Measurements from ENCODE around the gene PDIA5. TPM values are rescaled to one million over a fixed set of nuclear protein-coding genes. Genes with fewer than 3 reads are reported as not detected.

PDIA5 gene
- total RNA-seq, result 1 to 10 TPM; 7.1 to 7.2 TPM

GRCh38 chr3:123066896-123067688 lies at the start of gene PDIA5:
PDIA5 (plus strand) TSS chr3:123067025; CDS start chr3:123067165, 140 bp downstream.
- peak; percentile 66 for ATAC-seq (ENCODE audit: low read depth)
- peak; percentile 73 for DNase-seq
- Mint-ChIP-seq H3K27me3 (peaks cover 8% of the 10 kb centered on the region), H3K4me1 (peaks cover 38% of the 10 kb centered on the region), H3K27ac (peak within 1 kb of the TSS; percentile 54), H3K4me3 (peak within 1 kb of the TSS; percentile 81), H3K36me3 (peaks cover 3% of the 10 kb centered on the region), H3K9me3 (no peaks in the 10 kb centered on the region)
- POLR2A ChIA-PET, result interaction anchor here (0.9 kb wide), 2 partner anchors 19 to 135 kb away, joined by 3 to 8 read pairs; partner anchors contain the start of gene SEC22A

DNA sequence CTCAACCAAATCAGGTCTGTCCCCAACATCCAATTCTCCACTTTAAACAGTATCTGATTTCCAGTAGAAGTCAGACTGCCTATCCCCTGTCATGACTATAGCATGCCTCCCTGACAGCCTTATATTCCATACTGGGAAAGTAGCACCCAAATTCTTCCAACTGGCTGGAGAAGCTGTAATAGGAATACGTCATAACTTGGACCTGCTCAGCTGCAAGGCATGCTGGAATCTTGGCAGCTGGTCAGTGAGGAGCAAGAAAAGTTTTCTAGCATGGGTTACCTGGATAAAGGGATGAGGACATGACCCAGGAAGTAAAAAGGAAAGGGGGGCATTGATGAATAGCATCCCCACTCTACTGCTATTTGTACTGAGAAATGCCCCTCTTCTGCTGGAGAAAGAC lies 48.1 kb upstream of the PDIA5 start:
- no peak for ATAC-seq (ENCODE audit: low read depth)
- Mint-ChIP-seq H3K27me3 (peaks cover 71% of the 10 kb centered on the region), H3K9me3 (no peaks in the 10 kb centered on the region), H3K4me1 (no peaks in the 10 kb centered on the region), H3K27ac (no peak overlapping the region), H3K36me3 (no peaks in the 10 kb centered on the region), H3K4me3 (no peak overlapping the region)
- POLR2A ChIA-PET, result no interaction called here
- DNase-seq, result no peak

DNA sequence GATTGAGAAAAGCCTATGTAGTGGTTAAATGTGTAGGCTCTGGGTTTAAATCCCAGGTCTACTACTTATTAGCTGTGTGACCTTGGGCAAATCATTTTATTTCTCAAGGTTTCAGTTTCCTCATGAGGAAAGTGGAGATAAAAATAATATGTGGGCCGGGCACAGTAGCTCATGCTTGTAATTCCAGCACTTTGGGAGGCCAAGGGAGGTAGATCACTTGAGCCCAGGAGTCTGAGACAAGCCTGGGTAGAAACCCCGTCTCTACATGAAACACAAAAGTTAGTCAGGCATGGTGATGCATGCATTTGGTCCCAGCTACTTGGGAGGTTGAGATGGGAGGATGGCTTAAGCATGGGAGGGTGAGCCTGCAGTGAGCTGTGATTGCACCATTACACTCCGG lies 47.7 kb upstream of the PDIA5 start:
- Mint-ChIP-seq H3K27me3 (peaks cover 71% of the 10 kb centered on the region), H3K36me3 (no peaks in the 10 kb centered on the region), H3K27ac (no peak overlapping the region), H3K9me3 (no peaks in the 10 kb centered on the region), H3K4me1 (no peaks in the 10 kb centered on the region), H3K4me3 (no peak overlapping the region)
- DNase-seq, result no peak
- POLR2A ChIA-PET, result no interaction called here
- ATAC-seq (ENCODE audit: low read depth), result no peak

DNA sequence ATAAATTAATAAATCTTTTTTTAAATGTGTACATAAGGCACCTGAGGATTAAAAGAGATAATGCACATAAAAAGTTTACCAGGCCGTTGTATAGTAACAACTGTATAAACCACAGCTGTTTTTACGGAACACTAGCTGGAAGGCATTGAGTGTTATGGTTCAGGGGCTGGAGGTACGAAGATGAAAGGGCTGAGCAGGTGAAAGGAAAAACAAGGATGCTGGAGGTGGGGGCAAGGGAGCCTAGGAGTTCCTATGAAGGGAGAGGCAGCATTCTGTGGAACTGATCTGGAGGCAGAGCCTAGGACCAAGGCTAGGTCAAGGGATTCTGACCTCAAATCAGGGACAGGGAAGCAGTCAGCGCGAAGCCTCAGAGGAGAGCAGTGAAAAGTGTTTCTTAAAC lies 47.2 kb upstream of the PDIA5 start:
- H3K27me3 Mint-ChIP-seq, result peaks cover 72% of the 10 kb centered on the region
- no peak overlapping the region for H3K4me3 Mint-ChIP-seq
- no peak for DNase-seq
- ATAC-seq (ENCODE audit: low read depth), result no peak
- no peaks in the 10 kb centered on the region for H3K9me3 Mint-ChIP-seq
- POLR2A ChIA-PET, result no interaction called here
- H3K27ac Mint-ChIP-seq, result no peak overlapping the region
- H3K36me3 Mint-ChIP-seq, result no peaks in the 10 kb centered on the region
- H3K4me1 Mint-ChIP-seq, result no peaks in the 10 kb centered on the region

GRCh38 chr3:123020709-123021108 lies 46.1 kb upstream of the PDIA5 start:
- H3K36me3 Mint-ChIP-seq, result peaks cover under 1% of the 10 kb centered on the region
- H3K4me3 Mint-ChIP-seq, result no peak overlapping the region
- H3K9me3 Mint-ChIP-seq, result no peaks in the 10 kb centered on the region
- peaks cover under 1% of the 10 kb centered on the region for H3K4me1 Mint-ChIP-seq
- DNase-seq (no peak), ATAC-seq (ENCODE audit: low read depth) (no peak)
- no peak overlapping the region for H3K27ac Mint-ChIP-seq
- peaks cover 76% of the 10 kb centered on the region for H3K27me3 Mint-ChIP-seq
- POLR2A ChIA-PET, result no interaction called here

DNA sequence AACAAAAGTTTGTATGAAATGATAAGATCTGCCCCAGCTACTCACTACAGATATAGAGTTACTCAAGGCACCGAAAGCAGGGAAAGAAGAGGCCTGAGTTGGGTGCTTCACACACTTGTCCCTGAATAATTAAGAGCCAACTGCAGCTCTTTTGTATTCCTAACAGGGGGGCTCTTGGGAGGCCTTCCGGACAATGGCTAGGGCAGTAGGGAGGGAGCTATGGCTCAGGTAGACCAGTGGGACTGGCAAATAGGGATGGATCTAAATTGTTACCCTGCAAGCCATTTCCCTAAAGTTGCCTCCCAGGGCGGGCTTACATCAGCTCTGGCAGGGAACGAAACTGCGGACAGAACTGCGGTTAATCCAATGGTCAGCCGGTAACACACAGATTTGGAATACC lies 45.4 kb upstream of the PDIA5 start:
- no peak overlapping the region for H3K27ac Mint-ChIP-seq
- DNase-seq, result no peak
- no peak overlapping the region for H3K4me3 Mint-ChIP-seq
- H3K4me1 Mint-ChIP-seq, result peaks cover 3% of the 10 kb centered on the region
- POLR2A ChIA-PET, result no interaction called here
- peaks cover 80% of the 10 kb centered on the region for H3K27me3 Mint-ChIP-seq
- no peaks in the 10 kb centered on the region for H3K9me3 Mint-ChIP-seq
- ATAC-seq (ENCODE audit: low read depth), result no peak
- H3K36me3 Mint-ChIP-seq, result peaks cover 3% of the 10 kb centered on the region

- POLR2A ChIA-PET, result no interaction called here
- peaks cover 6% of the 10 kb centered on the region for H3K4me1 Mint-ChIP-seq
- peaks cover 84% of the 10 kb centered on the region for H3K27me3 Mint-ChIP-seq
- H3K4me3 Mint-ChIP-seq, result no peak overlapping the region
- H3K9me3 Mint-ChIP-seq, result no peaks in the 10 kb centered on the region
- ATAC-seq (ENCODE audit: low read depth), result no peak
- no peak overlapping the region for H3K27ac Mint-ChIP-seq
- H3K36me3 Mint-ChIP-seq, result peaks cover 3% of the 10 kb centered on the region
- no peak for DNase-seq
These were observed 44.8 kb upstream of the PDIA5 start for GRCh38 chr3:123021996-123022510.

DNA sequence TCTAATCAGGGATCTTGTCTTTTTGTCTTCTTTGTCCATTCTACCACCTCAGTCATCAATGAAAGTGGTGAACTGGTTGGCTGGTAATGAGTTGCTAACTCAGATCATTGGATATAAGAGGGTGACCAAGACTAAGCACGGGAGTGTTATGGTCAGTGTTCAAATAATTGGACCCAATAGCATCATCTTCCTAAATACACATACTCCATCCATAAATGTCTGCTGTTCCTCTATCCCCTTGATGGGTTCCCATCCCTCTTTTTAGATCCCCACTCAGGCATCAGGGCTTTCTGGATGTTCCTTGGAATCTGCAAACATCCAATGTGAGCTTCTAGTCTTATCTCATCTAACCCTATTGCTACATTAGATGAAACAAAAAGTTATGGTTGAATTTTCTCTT lies 42.8 kb upstream of the PDIA5 start:
- H3K4me3 Mint-ChIP-seq, result no peak overlapping the region
- POLR2A ChIA-PET, result no interaction called here
- no peaks in the 10 kb centered on the region for H3K9me3 Mint-ChIP-seq
- no peak overlapping the region for H3K27ac Mint-ChIP-seq
- H3K36me3 Mint-ChIP-seq, result peaks cover 3% of the 10 kb centered on the region
- DNase-seq (no peak), ATAC-seq (ENCODE audit: low read depth) (no peak)
- peaks cover 11% of the 10 kb centered on the region for H3K4me1 Mint-ChIP-seq
- peaks cover 87% of the 10 kb centered on the region for H3K27me3 Mint-ChIP-seq

DNA sequence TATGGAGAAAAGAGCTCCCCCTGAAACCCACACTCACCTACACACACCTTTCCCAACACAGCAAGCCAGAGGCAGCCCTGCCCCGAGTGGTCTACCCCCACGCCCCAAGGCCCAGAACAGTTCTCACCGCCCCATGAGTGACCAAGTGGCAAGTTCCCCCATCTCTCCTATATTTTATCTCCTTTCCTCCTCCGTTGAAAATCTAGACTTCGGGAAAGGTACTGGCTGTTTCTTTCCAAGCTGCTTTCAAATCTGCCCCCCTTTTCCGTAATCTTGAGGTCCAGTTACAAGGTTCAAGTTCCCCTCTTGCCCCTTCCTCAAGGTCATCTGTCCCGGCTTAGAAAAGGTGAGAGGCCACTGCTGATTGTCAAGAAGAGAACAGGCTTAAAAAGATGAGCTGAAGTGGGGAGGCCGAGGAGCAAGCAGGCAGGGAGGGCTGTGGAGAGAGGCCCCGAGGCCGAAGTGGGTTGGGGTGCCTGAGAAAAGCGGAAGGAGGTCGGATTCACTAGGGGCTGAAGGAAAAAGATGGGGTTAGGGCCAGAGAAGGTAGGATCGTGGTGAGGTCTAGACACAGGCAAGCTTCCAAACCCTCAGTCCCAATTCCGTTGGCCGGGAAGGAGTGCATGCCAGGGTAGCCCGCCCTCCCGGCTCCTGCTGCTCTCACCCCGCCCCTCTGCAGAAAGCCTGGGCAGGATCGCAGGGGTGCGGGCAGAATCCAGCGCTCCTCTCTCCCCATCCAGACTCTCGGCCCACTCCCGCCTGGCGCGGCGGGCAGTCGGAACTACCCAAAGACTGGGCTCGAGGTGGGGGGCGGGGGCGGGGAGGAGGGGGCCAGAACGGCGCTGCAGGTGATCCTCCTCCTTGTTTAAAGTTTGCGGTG lies 40.9 kb upstream of the PDIA5 start:
- ATAC-seq (ENCODE audit: low read depth), result no peak

GRCh38 chr3:123026565-123027291 lies 40.1 kb upstream of the PDIA5 start:
- POLR2A ChIA-PET, result interaction anchor here (0.8 kb wide), 1 partner anchor 43 kb away, joined by 3 read pairs; no protein-coding TSS in a partner anchor
- peaks cover 3% of the 10 kb centered on the region for H3K36me3 Mint-ChIP-seq
- ATAC-seq (ENCODE audit: low read depth), result peak; percentile 12
- peaks cover 76% of the 10 kb centered on the region for H3K27me3 Mint-ChIP-seq
- H3K9me3 Mint-ChIP-seq, result no peaks in the 10 kb centered on the region
- H3K4me3 Mint-ChIP-seq, result peak overlapping the region; percentile 67
- peaks cover 11% of the 10 kb centered on the region for H3K4me1 Mint-ChIP-seq
- no peak overlapping the region for H3K27ac Mint-ChIP-seq
- DNase-seq, result peak; percentile 54

More for the DNA sequence above, 40.9 kb upstream of the PDIA5 start:
- Mint-ChIP-seq H3K27me3 (peaks cover 84% of the 10 kb centered on the region), H3K4me1 (peaks cover 11% of the 10 kb centered on the region), H3K9me3 (no peaks in the 10 kb centered on the region), H3K4me3 (peak overlapping the region; percentile 66), H3K36me3 (peaks cover 3% of the 10 kb centered on the region), H3K27ac (no peak overlapping the region)
- POLR2A ChIA-PET, result no interaction called here
- peak; percentile 35 for DNase-seq

DNA sequence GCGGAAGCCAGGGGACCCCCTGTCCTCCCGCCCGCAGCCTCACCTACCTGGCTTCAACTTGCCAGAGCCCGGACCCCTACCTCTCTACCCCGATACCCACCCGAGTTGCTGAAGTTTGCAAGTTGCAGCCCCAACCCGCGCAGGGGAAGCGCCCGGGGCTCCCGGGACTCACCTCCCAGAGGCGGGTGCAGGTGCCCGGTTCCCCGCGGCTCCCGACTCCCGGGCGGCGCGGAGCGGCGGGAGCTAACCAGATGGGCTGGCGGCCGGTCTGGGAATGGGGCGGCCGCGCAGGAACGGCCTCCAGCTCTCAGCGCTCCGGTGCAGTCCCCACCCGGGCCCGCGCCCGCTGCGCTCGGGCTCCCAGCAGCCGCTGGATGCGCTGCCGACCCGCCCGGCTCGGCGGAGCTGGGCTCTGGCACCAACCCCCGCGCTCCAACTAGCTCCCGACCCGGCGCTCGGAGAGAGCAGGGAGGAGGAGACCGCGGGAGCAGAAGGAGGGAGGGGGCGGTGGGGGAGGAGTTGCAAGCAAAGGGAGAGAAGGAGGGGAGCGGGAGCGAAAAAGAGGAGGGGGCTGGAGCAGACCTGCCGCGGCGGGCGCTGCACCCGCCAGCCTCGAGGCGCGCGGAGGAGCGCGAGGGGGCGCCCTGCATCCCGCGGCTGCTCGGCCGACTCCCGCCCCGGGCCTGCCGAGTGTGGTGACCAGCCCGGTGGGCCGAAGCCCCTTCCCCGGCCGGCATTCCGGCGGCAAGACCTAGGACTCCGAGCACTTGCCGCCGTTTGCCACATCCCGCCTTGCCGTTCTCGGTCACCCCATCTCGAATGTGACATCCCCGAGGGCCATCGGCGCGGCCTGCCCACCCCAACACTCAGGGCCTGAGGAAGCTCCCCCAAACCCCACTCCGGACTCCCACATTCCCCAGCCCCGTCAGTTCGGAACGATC lies 39.3 kb upstream of the PDIA5 start, which contains the start of gene SEMA5B:
TSS of gene SEMA5B (minus strand) at position 472 of the 941 bp plus-strand sequence. CDS start 66,500 bp downstream, outside the sequence.
- POLR2A ChIA-PET, result interaction anchor here (0.8 kb wide), 1 partner anchor 44 kb away, joined by 3 read pairs; no protein-coding TSS in a partner anchor
- H3K36me3 Mint-ChIP-seq, result peaks cover 3% of the 10 kb centered on the region
- no peaks in the 10 kb centered on the region for H3K9me3 Mint-ChIP-seq
- peak within 1 kb of the TSS; percentile 83 for H3K4me3 Mint-ChIP-seq
- no peak within 1 kb of the TSS for H3K27ac Mint-ChIP-seq
- H3K4me1 Mint-ChIP-seq, result peaks cover 11% of the 10 kb centered on the region
- ATAC-seq (ENCODE audit: low read depth), result peak; percentile 53
- DNase-seq, result peak; percentile 62
- peaks cover 67% of the 10 kb centered on the region for H3K27me3 Mint-ChIP-seq

GRCh38 chr3:123028233-123028828 lies 38.5 kb upstream of the PDIA5 start:
- Mint-ChIP-seq H3K27ac (no peak overlapping the region), H3K9me3 (no peaks in the 10 kb centered on the region), H3K36me3 (peaks cover 3% of the 10 kb centered on the region), H3K27me3 (peaks cover 62% of the 10 kb centered on the region), H3K4me1 (peaks cover 11% of the 10 kb centered on the region), H3K4me3 (peak overlapping the region; percentile 83)
- DNase-seq (peak; percentile 39), ATAC-seq (ENCODE audit: low read depth) (peak; percentile 40)
- POLR2A ChIA-PET, result no interaction called here

All from activated naive CD8-positive, alpha-beta T cell treated with anti-CD3 and anti-CD28 coated beads, Interleukin-2, amount 10 ng/mL, durations not matched to agents 7 days and 5 days (primary cell).